DMS 273 treated with DMSO at 0.1 percent for 48 hours (cell line): ENCODE data around the gene CLDN34.

Experiments used
- DNase-seq: peaks from one replicate; lab custom pipeline; 2025; lab: John Stamatoyannopoulos, UW

The CLDN34 gene

GRCh38 chrX:10016519-10017132 is 49.5 kb downstream of the CLDN34 start:
- no peak for DNase-seq

GRCh38 chrX:10017872-10018271 is 50.7 kb downstream of the CLDN34 start:
- no peak for DNase-seq
